Effector memory CD8-positive, alpha-beta T cell (primary cell): ENCODE results near the gene TTLL5.
A peak's percentile ranks its signal among the peaks of the same experiment; 100 is the strongest.

ENCODE experiments used
- ATAC-seq: fragments of 150-1000 bp; cut with Tn5 transposase; replicated peaks from 2 replicates; pipeline ENCODE4 v1.10.0; 2021; ENCODE audit warnings: mild to moderate bottlenecking, moderate library complexity
- DNase-seq, 3 experiments: peaks; one replicate each; pipeline ENCODE4 v3.0.0; 2021
- H3K27ac Mint-ChIP-seq, 2 donors: one replicate each; pipeline ENCODE4 v1.8.0; 2022; ENCODE audit warnings: mild to moderate bottlenecking in 2 of 2, mixed read lengths in 2 of 2, moderate library complexity in 2 of 2
- H3K27me3 Mint-ChIP-seq, 2 donors: one replicate each; pipeline ENCODE4 v1.8.0; 2022; ENCODE audit warnings: mixed read lengths in 2 of 2
- H3K36me3 Mint-ChIP-seq: one replicate; pipeline ENCODE4 v1.8.0; 2022; ENCODE audit warnings: mild to moderate bottlenecking, moderate library complexity, mixed read lengths; ENCODE audit not compliant: insufficient read depth
- H3K4me1 Mint-ChIP-seq, 2 donors: one replicate each; pipeline ENCODE4 v1.8.0; 2022; ENCODE audit warnings: low read depth in 2 of 2, mixed read lengths in 2 of 2
- H3K4me3 Mint-ChIP-seq, 2 donors: one replicate each; pipeline ENCODE4 v1.8.0; 2022; ENCODE audit warnings: mild to moderate bottlenecking in 2 of 2, mixed read lengths in 2 of 2, moderate library complexity in 2 of 2
- H3K9me3 Mint-ChIP-seq, 2 donors: one replicate each; pipeline ENCODE4 v1.8.0; 2022; ENCODE audit warnings: mixed read lengths in 2 of 2

The TTLL5 gene

GRCh38 chr14:75877292-75877691 lies 216.2 kb downstream of the TTLL5 start:
- H3K4me1 Mint-ChIP-seq, result peaks cover 0 to 3% of the 10 kb centered on the region in 2 donors
- no peak overlapping the region for H3K27ac Mint-ChIP-seq
- ATAC-seq (no peak), DNase-seq (no peak)
- H3K36me3 Mint-ChIP-seq, result no peaks in the 10 kb centered on the region
- no peak overlapping the region for H3K4me3 Mint-ChIP-seq
- H3K27me3 Mint-ChIP-seq, result no peaks in the 10 kb centered on the region
- H3K9me3 Mint-ChIP-seq, result no peaks in the 10 kb centered on the region

DNA sequence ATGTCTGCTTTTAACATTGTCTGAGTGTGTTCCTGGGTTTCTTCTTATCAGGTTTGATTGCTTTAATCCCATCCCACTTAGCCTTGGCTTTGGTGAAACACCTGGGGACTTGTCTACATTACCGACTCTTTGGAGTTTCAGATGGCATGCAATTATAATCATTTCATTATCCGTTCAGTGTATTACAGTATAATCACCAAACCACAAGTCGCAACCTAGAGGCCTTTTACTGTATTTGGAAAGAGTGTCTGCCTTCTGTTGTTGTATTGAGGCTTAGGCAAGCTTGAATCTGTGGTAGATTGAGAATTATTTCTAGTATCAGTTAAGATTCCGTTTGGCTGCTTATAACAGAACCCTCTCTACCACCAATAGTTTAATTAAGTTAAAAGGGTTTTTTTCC lies 216.8 kb downstream of the TTLL5 start:
- no peak overlapping the region for H3K4me3 Mint-ChIP-seq
- H3K27ac Mint-ChIP-seq, result no peak overlapping the region
- no peaks in the 10 kb centered on the region for H3K36me3 Mint-ChIP-seq
- no peaks in the 10 kb centered on the region for H3K27me3 Mint-ChIP-seq
- DNase-seq (no peak), ATAC-seq (no peak)
- no peaks in the 10 kb centered on the region for H3K9me3 Mint-ChIP-seq
- peaks cover 0 to 3% of the 10 kb centered on the region in 2 donors for H3K4me1 Mint-ChIP-seq

- no peak overlapping the region for H3K27ac Mint-ChIP-seq
- no peak overlapping the region for H3K4me3 Mint-ChIP-seq
- no peaks in the 10 kb centered on the region for H3K27me3 Mint-ChIP-seq
- H3K9me3 Mint-ChIP-seq, result no peaks in the 10 kb centered on the region
- H3K4me1 Mint-ChIP-seq, result peaks cover 0 to 3% of the 10 kb centered on the region in 2 donors
- H3K36me3 Mint-ChIP-seq, result peaks cover 2% of the 10 kb centered on the region
- DNase-seq (no peak), ATAC-seq (no peak)
These were observed 218.0 kb downstream of the TTLL5 start for GRCh38 chr14:75879031-75879430.

GRCh38 chr14:75880512-75880911 lies 219.5 kb downstream of the TTLL5 start:
- no peak overlapping the region for H3K4me3 Mint-ChIP-seq
- no peak overlapping the region for H3K27ac Mint-ChIP-seq
- peaks cover 6% of the 10 kb centered on the region for H3K36me3 Mint-ChIP-seq
- H3K27me3 Mint-ChIP-seq, result no peaks in the 10 kb centered on the region
- DNase-seq, result no peak
- H3K9me3 Mint-ChIP-seq, result no peaks in the 10 kb centered on the region
- H3K4me1 Mint-ChIP-seq, result peaks cover 0 to 3% of the 10 kb centered on the region in 2 donors
- ATAC-seq, result no peak

DNA sequence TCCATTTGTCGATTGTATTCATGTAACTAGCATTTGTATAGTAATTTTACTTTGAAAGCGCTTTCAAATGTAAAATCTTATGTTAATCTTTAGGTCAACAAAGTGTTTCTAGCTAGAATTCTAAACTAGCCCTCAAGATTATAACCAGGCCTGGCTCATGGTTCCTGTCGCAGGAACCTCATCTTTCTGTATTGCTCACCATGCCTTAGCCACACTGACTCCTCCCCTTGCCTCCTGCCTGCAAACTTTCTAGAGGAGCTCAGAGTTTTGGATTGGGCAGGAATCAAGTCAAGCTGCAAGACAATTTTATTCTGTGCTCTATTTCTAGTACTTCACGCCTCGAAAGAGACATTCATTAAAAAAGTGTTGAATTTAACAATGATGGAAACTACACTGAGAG lies 220.9 kb downstream of the TTLL5 start:
- ATAC-seq (no peak), DNase-seq (no peak)
- Mint-ChIP-seq H3K27me3 (no peaks in the 10 kb centered on the region), H3K27ac (peak overlapping the region in 1 of 2 donors; percentile 62), H3K9me3 (no peaks in the 10 kb centered on the region), H3K4me3 (no peak overlapping the region), H3K4me1 (no peaks in the 10 kb centered on the region), H3K36me3 (peaks cover 6% of the 10 kb centered on the region)

- Mint-ChIP-seq H3K9me3 (no peaks in the 10 kb centered on the region), H3K4me1 (no peaks in the 10 kb centered on the region), H3K36me3 (peaks cover 6% of the 10 kb centered on the region), H3K27ac (no peak overlapping the region), H3K4me3 (no peak overlapping the region), H3K27me3 (no peaks in the 10 kb centered on the region)
- no peak for ATAC-seq
- no peak for DNase-seq
These were observed 223.2 kb downstream of the TTLL5 start for GRCh38 chr14:75884198-75884611.

GRCh38 chr14:75885829-75886228 lies 224.8 kb downstream of the TTLL5 start:
- Mint-ChIP-seq H3K4me1 (no peaks in the 10 kb centered on the region), H3K9me3 (no peaks in the 10 kb centered on the region)
- no peak for ATAC-seq

GRCh38 chr14:75886636-75887348 lies 225.7 kb downstream of the TTLL5 start:
- ATAC-seq (no peak), DNase-seq (no peak)
- peak overlapping the region in 1 of 2 donors; percentile 61 for H3K27ac Mint-ChIP-seq
- H3K4me3 Mint-ChIP-seq, result no peak overlapping the region
- no peaks in the 10 kb centered on the region for H3K9me3 Mint-ChIP-seq
- H3K4me1 Mint-ChIP-seq, result no peaks in the 10 kb centered on the region
- H3K36me3 Mint-ChIP-seq, result peaks cover 6% of the 10 kb centered on the region
- H3K27me3 Mint-ChIP-seq, result no peaks in the 10 kb centered on the region

More at GRCh38 chr14:75885829-75886228, 224.8 kb downstream of the TTLL5 start:
- no peak for DNase-seq
- Mint-ChIP-seq H3K27ac (no peak overlapping the region), H3K36me3 (peaks cover 6% of the 10 kb centered on the region), H3K4me3 (no peak overlapping the region), H3K27me3 (no peaks in the 10 kb centered on the region)

DNA sequence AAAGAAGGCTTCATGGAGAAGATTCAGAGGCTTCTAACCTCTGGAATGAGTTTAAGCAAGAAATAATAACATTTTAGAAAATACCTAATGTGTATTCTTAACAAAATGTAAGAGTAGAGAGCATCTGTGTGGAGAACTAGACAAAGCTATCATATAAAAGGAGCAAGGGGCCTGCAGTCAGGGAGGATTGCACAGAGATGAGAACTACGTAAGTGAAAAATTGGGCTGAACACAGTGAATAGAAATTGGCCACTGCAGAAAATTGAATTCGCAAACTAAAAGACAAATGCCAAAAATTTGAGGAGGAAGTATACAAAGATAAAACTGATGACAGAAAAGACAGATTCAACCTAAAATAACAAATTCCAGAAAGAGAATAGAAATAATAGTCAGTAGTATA lies 227.9 kb downstream of the TTLL5 start:
- no peak overlapping the region for H3K4me3 Mint-ChIP-seq

GRCh38 chr14:75896341-75896740 lies 235.3 kb downstream of the TTLL5 start:
- Mint-ChIP-seq H3K36me3 (no peaks in the 10 kb centered on the region), H3K4me3 (no peak overlapping the region), H3K9me3 (no peaks in the 10 kb centered on the region), H3K4me1 (no peaks in the 10 kb centered on the region), H3K27me3 (no peaks in the 10 kb centered on the region), H3K27ac (no peak overlapping the region)
- ATAC-seq, result no peak
- no peak for DNase-seq

More for the DNA sequence above, 227.9 kb downstream of the TTLL5 start:
- H3K9me3 Mint-ChIP-seq, result no peaks in the 10 kb centered on the region
- H3K27ac Mint-ChIP-seq, result peak overlapping the region in 1 of 2 donors; percentile 41
- no peak for DNase-seq
- no peak for ATAC-seq
- no peaks in the 10 kb centered on the region for H3K27me3 Mint-ChIP-seq
- peaks cover 4% of the 10 kb centered on the region for H3K36me3 Mint-ChIP-seq
- H3K4me1 Mint-ChIP-seq, result no peaks in the 10 kb centered on the region

- H3K27ac Mint-ChIP-seq, result no peak overlapping the region
- H3K9me3 Mint-ChIP-seq, result no peaks in the 10 kb centered on the region
- no peak overlapping the region for H3K4me3 Mint-ChIP-seq
- ATAC-seq (no peak), DNase-seq (no peak)
- no peaks in the 10 kb centered on the region for H3K27me3 Mint-ChIP-seq
- H3K36me3 Mint-ChIP-seq, result no peaks in the 10 kb centered on the region
- no peaks in the 10 kb centered on the region for H3K4me1 Mint-ChIP-seq
These were observed 243.3 kb downstream of the TTLL5 start for GRCh38 chr14:75904311-75904710.

- H3K4me1 Mint-ChIP-seq, result no peaks in the 10 kb centered on the region
- H3K9me3 Mint-ChIP-seq, result no peaks in the 10 kb centered on the region
- peak overlapping the region in 1 of 2 donors; percentile 69 for H3K27ac Mint-ChIP-seq
- peaks cover 2% of the 10 kb centered on the region for H3K36me3 Mint-ChIP-seq
- DNase-seq (no peak), ATAC-seq (no peak)
- no peaks in the 10 kb centered on the region for H3K27me3 Mint-ChIP-seq
- H3K4me3 Mint-ChIP-seq, result no peak overlapping the region
These were observed 244.3 kb downstream of the TTLL5 start for GRCh38 chr14:75905147-75905904.

- Mint-ChIP-seq H3K9me3 (no peaks in the 10 kb centered on the region), H3K4me3 (no peak overlapping the region), H3K4me1 (no peaks in the 10 kb centered on the region), H3K36me3 (peaks cover 2% of the 10 kb centered on the region), H3K27ac (peak overlapping the region in 1 of 2 donors; percentile 69), H3K27me3 (no peaks in the 10 kb centered on the region)
- no peak for ATAC-seq
- DNase-seq, result no peak
These were observed 245.2 kb downstream of the TTLL5 start for GRCh38 chr14:75906228-75906627.
